ENCODE results near the gene SCN3B.

The SCN3B gene

GRCh38 chr11:123653827-123654565, 428 bp downstream of the SCN3B start:
- DNase-seq, result peak; percentile 24 to 37

- DNase-seq, result no peak
Measured at GRCh38 chr11:123653483-123653826, 969 bp downstream of the SCN3B start.

GRCh38 chr11:123652599-123652998, 1.8 kb downstream of the SCN3B start:
- DNase-seq, result no peak

- DNase-seq, result no peak
Measured at GRCh38 chr11:123650901-123651300, 3.5 kb downstream of the SCN3B start.

GRCh38 chr11:123645286-123645975, 9.0 kb downstream of the SCN3B start:
- no peak for DNase-seq

- no peak for DNase-seq
Measured at GRCh38 chr11:123642435-123642834, 12.0 kb downstream of the SCN3B start.

- DNase-seq, result no peak
Measured at GRCh38 chr11:123641495-123641840, 13.0 kb downstream of the SCN3B start.

GRCh38 chr11:123640677-123641494, 13.5 kb downstream of the SCN3B start:
- peak; percentile 1 to 20 for DNase-seq

- DNase-seq, result no peak
Measured at GRCh38 chr11:123640029-123640428, 14.4 kb downstream of the SCN3B start.

GRCh38 chr11:123630126-123630608, 24.3 kb downstream of the SCN3B start:
- no peak for DNase-seq

- DNase-seq, result no peak
Measured at GRCh38 chr11:123628936-123629683, 25.3 kb downstream of the SCN3B start.

GRCh38 chr11:123624974-123625373, 29.4 kb downstream of the SCN3B start:
- DNase-seq, result no peak

- no peak for DNase-seq
Measured at GRCh38 chr11:123622576-123622975, 31.8 kb downstream of the SCN3B start.

- no peak for DNase-seq
Measured at GRCh38 chr11:123616505-123617198, 37.8 kb downstream of the SCN3B start.

GRCh38 chr11:123611698-123612097, 42.7 kb downstream of the SCN3B start:
- no peak for DNase-seq

- no peak for DNase-seq
Measured at GRCh38 chr11:123608945-123609344, 45.5 kb downstream of the SCN3B start.

GRCh38 chr11:123608371-123608770, 46.1 kb downstream of the SCN3B start:
- DNase-seq, result no peak

GRCh38 chr11:123607781-123608180, 46.6 kb downstream of the SCN3B start:
- no peak for DNase-seq

GRCh38 chr11:123603666-123604065, 50.8 kb downstream of the SCN3B start:
- no peak for DNase-seq

GRCh38 chr11:123601743-123602142, 52.7 kb downstream of the SCN3B start:
- no peak for DNase-seq

GRCh38 chr11:123601136-123601535, 53.3 kb downstream of the SCN3B start:
- no peak for DNase-seq

GRCh38 chr11:123597859-123598258, 56.6 kb downstream of the SCN3B start:
- DNase-seq, result no peak

All from NCI-H1930 (cell line).